Endothelial cell of umbilical vein (primary cell): ENCODE data around the gene PRKACG. TPM values are rescaled to one million over a fixed set of nuclear protein-coding genes. Genes with fewer than 3 reads are reported as not detected.

Experiments used
- BruUV-seq: library from RNA; stranded (reverse); fragments of 400-500 nt; replicated peaks from 2 replicates; lab custom pipeline; 2021; lab: Mats Ljungman, UMichigan
- CTCF ChIA-PET: fragments of 300-600, 350-600 bp; sonication (Branson Sonifier 250); formaldehyde crosslinking; loops from one replicate; lab custom pipeline; 2021; ENCODE audit warnings: antibody characterized with exemption, inconsistent platforms; lab: Charles Lee
- POLR2A ChIA-PET: fragments of 300-600, 350-600 bp; sonication (Branson Sonifier 250); formaldehyde crosslinking; loops from one replicate; lab custom pipeline; 2021; ENCODE audit warnings: antibody characterized with exemption, inconsistent platforms; lab: Charles Lee
- DNase-seq: peaks from one replicate; pipeline ENCODE4 v3.0.0-alpha.2; 2011; ENCODE audit warnings: low read depth, low spot score
- FAIRE-seq: peaks from 2 replicates; lab custom pipeline; 2011; peaks lifted over from hg19 to GRCh38; lab: Jason Lieb, UNC
- H2AFZ ChIP-seq: 2 replicates; pipeline ENCODE4 v1.6.0; 2012; ENCODE audit warnings: low read depth, low read length, control low read depth, inconsistent platforms
- H3K27ac ChIP-seq: 2 replicates; pipeline ENCODE4 v1.5.1; 2011; ENCODE audit warnings: low read depth, mild to moderate bottlenecking, control low read depth, low read length, moderate library complexity; ENCODE audit not compliant: insufficient read depth
- H3K27me3 ChIP-seq, 2 experiments: 2 replicates each; pipeline versions ENCODE4 v1.6.0 to v1.6.1; 2011; ENCODE audit warnings: low read length in 2 of 2, mixed read lengths in 1 of 2; ENCODE audit not compliant: control insufficient read depth in 2 of 2, insufficient read depth in 2 of 2
- H3K36me3 ChIP-seq, 2 experiments: 2 replicates in 1 of 2; 3 replicates in 1 of 2; pipeline ENCODE4 v1.5.1; 2011; ENCODE audit warnings: low read length in 2 of 2, mild to moderate bottlenecking in 1 of 2, moderate library complexity in 1 of 2; ENCODE audit not compliant: control insufficient read depth in 2 of 2, insufficient read depth in 2 of 2; ENCODE audit errors: extremely low read depth in 1 of 2
- H3K4me1 ChIP-seq: 3 replicates; pipeline ENCODE4 v1.5.1; 2011; ENCODE audit warnings: mild to moderate bottlenecking, low read length; ENCODE audit not compliant: control insufficient read depth, insufficient read depth; ENCODE audit errors: extremely low read depth
- H3K4me2 ChIP-seq: 2 replicates; pipeline ENCODE4 v1.6.1; 2011; ENCODE audit warnings: low read length, control low read depth, mixed read lengths; ENCODE audit not compliant: insufficient read depth
- H3K4me3 ChIP-seq, 3 experiments: fragments of 200-600 bp in 1 of 3; sonication (generic), shearing (Covaris generic) in 1 of 3; replicated peaks in 1 of 3; 2 replicates each; pipeline ENCODE4 v1.5.1; 2011 to 2016; ENCODE audit warnings: control low read depth in 3 of 3, low read length in 3 of 3, mild to moderate bottlenecking in 2 of 3, inconsistent platforms in 1 of 3, low read depth in 1 of 3, moderate library complexity in 1 of 3; ENCODE audit not compliant: insufficient read depth in 1 of 3
- H3K79me2 ChIP-seq: 2 replicates; pipeline ENCODE4 v1.6.0; 2012; ENCODE audit warnings: low read length, inconsistent platforms; ENCODE audit not compliant: control insufficient read depth, insufficient read depth
- H3K9ac ChIP-seq: replicated peaks from 2 replicates; pipeline ENCODE3; 2011; ENCODE audit warnings: low read length, control low read depth; ENCODE audit not compliant: insufficient read depth; ENCODE audit errors: extremely low read depth
- H3K9me1 ChIP-seq: replicated peaks from 3 replicates; pipeline ENCODE4 v1.6.0; 2011; ENCODE audit warnings: mild to moderate bottlenecking, low read length; ENCODE audit not compliant: control insufficient read depth, insufficient read depth; ENCODE audit errors: extremely low read depth
- H3K9me3 ChIP-seq: replicated peaks from 2 replicates; pipeline ENCODE4 v1.5.1; 2012; ENCODE audit warnings: low read length, inconsistent platforms; ENCODE audit not compliant: control insufficient read depth, insufficient read depth
- H4K20me1 ChIP-seq: replicated peaks from 2 replicates; pipeline ENCODE3; 2011; ENCODE audit warnings: mild to moderate bottlenecking, low read length; ENCODE audit not compliant: control insufficient read depth, insufficient read depth; ENCODE audit errors: extremely low read depth
- EZH2 ChIP-seq: IDR thresholded peaks from 2 replicates; pipeline ENCODE4 v1.6.1; 2012; ENCODE audit warnings: borderline replicate concordance, low read depth, mild to moderate bottlenecking, moderate library complexity, low read length, inconsistent platforms; ENCODE audit not compliant: severe bottlenecking
- FOS ChIP-seq: IDR thresholded peaks from 2 replicates; pipeline ENCODE4 v1.6.1; 2011; ENCODE audit warnings: mild to moderate bottlenecking, low read length, moderate library complexity, borderline replicate concordance; ENCODE audit not compliant: insufficient read depth
- GATA2 ChIP-seq: IDR thresholded peaks from 2 replicates; pipeline ENCODE4 v1.7.0; 2011; ENCODE audit warnings: low read depth, mild to moderate bottlenecking, moderate library complexity, mixed read lengths, low read length; ENCODE audit not compliant: insufficient read length, insufficient read depth
- JUN ChIP-seq: IDR thresholded peaks from 2 replicates; pipeline ENCODE4 v1.6.1; 2011; ENCODE audit warnings: borderline replicate concordance, low read depth; ENCODE audit not compliant: insufficient read length, insufficient read depth
- MAX ChIP-seq: IDR thresholded peaks from 2 replicates; pipeline ENCODE4 v1.6.1; 2011; ENCODE audit not compliant: insufficient read depth, insufficient read length
- MYC ChIP-seq: IDR thresholded peaks from one replicate; pipeline ENCODE4 v1.6.1; 2011; ENCODE audit warnings: mild to moderate bottlenecking, low read depth, low read length
- POLR2A ChIP-seq: IDR thresholded peaks from 2 replicates; pipeline ENCODE4 v1.6.1; 2012; ENCODE audit warnings: low read depth, mild to moderate bottlenecking, control low read depth, low read length
- POLR2AphosphoS5 ChIP-seq: IDR thresholded peaks from 2 replicates; pipeline ENCODE4 v1.6.1; 2012; ENCODE audit warnings: low read depth, mild to moderate bottlenecking, control low read depth, low read length, moderate library complexity; ENCODE audit not compliant: insufficient read depth
- dilution Hi-C: fragments of 300-500 bp; cut with MboI; formaldehyde crosslinking; loops from one replicate; pipeline ENCODE4 v1.15.0; 2019; ENCODE audit warnings: low sequenced_read_pairs; ENCODE audit not compliant: extremely low pct_ligation_motif_present
- intact Hi-C: fragments of 100-400 bp; cut with micrococcal nuclease; formaldehyde crosslinking; loops from one replicate; pipeline ENCODE4 v1.10.0; 2022
- polyA plus RNA-seq, 4 experiments: library from polyadenylated mRNA; depleted of rRNA in 3 of 4; stranded (reverse) in 3 of 4; unstranded in 1 of 4; fragments of >200 nt; gene quantifications; 2 replicates each; pipeline versions ENCODE4 v1.2.1 to v1.2.3, GENCODE V29; 2011 to 2012; ENCODE audit warnings: missing spikeins in 1 of 4
- total RNA-seq: library from RNA; stranded (reverse); gene quantifications from 2 replicates; pipeline ENCODE4 v1.2.3, GENCODE V29; 2021
- TF ChIP-seq, protein P1 (sequence below), 2 donors: IDR thresholded peaks; 1 replicate in 1 of 2; 2 replicates in 1 of 2; pipeline ENCODE4 v1.5.1; 2011; ENCODE audit warnings: low read length in 2 of 2, mild to moderate bottlenecking in 2 of 2, moderate library complexity in 2 of 2, control low read depth in 1 of 2, inconsistent platforms in 1 of 2, low read depth in 1 of 2; ENCODE audit not compliant: insufficient read depth in 1 of 2; ENCODE audit errors: extremely low read depth in 1 of 2

The PRKACG gene
- total and polyA plus RNA-seq, 2 donors (not counting 3 experiments of a cell fraction or from before 2014, with no cell fraction given), result not detected

DNA sequence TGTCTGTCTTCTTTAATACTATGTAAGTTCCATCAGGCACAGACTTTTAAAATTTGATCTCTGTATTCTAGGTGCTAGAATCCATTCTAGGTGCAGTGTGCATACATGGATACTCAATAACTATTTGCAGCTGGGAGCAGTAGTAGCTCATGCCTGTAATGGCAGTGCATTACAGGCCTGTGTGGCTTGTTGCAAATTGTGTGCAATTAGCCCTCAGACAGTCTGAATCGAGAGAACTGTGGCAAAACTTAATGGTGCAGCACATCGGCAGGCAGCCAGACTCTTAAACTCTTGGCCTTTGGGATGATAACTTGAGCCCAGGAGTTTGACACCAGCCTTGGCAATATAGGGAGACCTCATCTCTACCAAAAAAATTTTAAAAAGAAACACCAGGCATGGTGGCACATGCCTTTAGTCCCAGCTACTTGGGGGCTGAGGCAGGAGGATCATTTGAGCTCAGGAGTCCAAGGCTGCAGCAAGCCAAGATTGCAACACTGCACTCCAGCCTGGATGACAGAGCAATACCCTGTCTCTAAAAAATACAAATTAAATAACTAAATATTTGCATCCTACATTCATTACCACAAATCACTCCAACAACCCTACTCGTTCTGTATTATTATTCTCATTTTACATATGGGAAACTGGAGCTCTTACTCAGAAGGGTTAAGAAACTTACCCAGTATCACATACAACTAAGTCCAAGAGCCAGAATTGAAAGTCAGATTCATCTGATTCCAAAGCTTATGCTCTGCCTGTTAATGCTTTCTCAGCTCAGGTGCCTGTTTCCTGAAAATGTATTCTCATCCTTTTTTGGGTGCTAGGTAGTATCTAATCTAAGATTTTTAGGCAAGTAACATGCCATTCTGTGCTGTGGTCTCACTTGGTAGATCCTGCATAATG is 30.1 kb downstream of the PRKACG start:
- no peaks in the 10 kb centered on the region for H4K20me1 ChIP-seq
- no peak for DNase-seq
- no TSS peak for BruUV-seq
- TF ChIP-seq MAX (no peak), FOS (no peak), EZH2 (no peak), MYC (no peak), GATA2 (no peak), JUN (no peak), POLR2AphosphoS5 (no peak), POLR2A (no peak)
- TF ChIP-seq, protein P1, sequence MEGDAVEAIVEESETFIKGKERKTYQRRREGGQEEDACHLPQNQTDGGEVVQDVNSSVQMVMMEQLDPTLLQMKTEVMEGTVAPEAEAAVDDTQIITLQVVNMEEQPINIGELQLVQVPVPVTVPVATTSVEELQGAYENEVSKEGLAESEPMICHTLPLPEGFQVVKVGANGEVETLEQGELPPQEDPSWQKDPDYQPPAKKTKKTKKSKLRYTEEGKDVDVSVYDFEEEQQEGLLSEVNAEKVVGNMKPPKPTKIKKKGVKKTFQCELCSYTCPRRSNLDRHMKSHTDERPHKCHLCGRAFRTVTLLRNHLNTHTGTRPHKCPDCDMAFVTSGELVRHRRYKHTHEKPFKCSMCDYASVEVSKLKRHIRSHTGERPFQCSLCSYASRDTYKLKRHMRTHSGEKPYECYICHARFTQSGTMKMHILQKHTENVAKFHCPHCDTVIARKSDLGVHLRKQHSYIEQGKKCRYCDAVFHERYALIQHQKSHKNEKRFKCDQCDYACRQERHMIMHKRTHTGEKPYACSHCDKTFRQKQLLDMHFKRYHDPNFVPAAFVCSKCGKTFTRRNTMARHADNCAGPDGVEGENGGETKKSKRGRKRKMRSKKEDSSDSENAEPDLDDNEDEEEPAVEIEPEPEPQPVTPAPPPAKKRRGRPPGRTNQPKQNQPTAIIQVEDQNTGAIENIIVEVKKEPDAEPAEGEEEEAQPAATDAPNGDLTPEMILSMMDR (IDR thresholded peaks at IDR 0.05; ENCODE audit: extremely low read depth in 1 of 2, insufficient read depth in 1 of 2, low read depth in 1 of 2, low read length in 2 of 2), result no peak
- ChIA-PET CTCF (interaction anchor here (1.2 kb wide), 1 partner anchor 10 kb away, joined by 4 read pairs; no protein-coding TSS in a partner anchor), POLR2A (no interaction called here)
- H3K9me3 ChIP-seq, result no peaks in the 10 kb centered on the region
- FAIRE-seq, result no peak
- no peaks in the 10 kb centered on the region for H3K4me1 ChIP-seq
- no peak overlapping the region for H3K4me2 ChIP-seq
- dilution Hi-C loops, result no loop called here
- H3K9me1 ChIP-seq, result no peaks in the 10 kb centered on the region
- H3K79me2 ChIP-seq, result no peaks in the 10 kb centered on the region
- no peak overlapping the region for H2AFZ ChIP-seq
- H3K27ac ChIP-seq, result no peak overlapping the region
- H3K9ac ChIP-seq, result no peak overlapping the region
- peaks cover 2 to 5% of the 10 kb centered on the region in 2 experiments for H3K27me3 ChIP-seq
- intact Hi-C loops, result no loop called here
- H3K4me3 ChIP-seq, result no peak overlapping the region
- H3K36me3 ChIP-seq, result no peaks in the 10 kb centered on the region
